ENCODE data around the gene GRAP2.
"Not testable (repeated sequence)": the region's sequence is repeated elsewhere in the genome, so short reads cannot be mapped to it uniquely, and the experiment has no call there.

The GRAP2 gene

DNA sequence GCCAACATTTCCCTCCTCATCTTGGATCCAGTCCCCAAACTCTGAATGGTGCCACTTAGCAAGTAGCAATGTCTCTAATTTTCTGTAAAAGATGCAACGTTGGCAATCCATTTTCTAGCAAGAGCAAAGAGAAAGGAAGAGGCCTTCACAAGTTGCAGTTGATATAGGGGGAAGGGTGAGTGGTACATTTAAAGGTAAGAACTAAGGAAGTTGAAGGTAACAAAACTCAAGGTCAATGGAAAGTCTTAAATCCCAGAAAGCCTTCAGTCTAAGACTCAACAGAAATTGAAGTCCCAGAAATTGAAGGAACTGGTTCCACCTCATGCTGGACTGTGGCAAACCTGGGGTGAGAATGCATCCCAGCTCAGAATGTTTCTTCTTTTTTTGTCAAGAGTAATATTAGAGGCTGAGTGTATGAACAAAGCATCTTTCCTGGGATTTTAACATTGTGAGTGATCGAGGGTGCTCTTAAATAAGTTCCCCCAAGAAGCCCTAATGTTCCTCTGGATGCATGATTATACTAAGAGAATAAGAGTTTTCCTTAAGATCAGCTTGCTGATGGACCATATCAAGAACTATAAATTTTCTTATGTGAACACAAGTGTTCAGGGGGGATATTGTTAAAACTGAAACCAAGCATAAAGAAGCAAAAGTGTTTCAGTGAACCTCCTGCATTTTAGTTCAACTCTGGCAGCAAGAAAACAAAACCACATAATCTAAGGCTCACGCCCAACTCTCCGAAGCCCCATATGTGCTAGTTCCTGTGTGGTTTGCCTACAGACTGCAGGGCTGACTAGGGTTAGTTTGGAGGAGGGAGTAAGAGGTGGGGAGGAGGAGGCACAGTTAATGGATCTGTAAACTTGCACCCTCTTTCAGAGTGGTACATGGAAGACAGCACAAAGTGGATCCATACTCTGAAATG, at the start of gene GRAP2:
Gene GRAP2 (plus strand): TSS at position 779 of the 922 bp plus-strand sequence. CDS start 46,023 bp downstream, outside the sequence.
- DNase-seq = peak; percentile 28

- no peak for DNase-seq
These were observed 49.1 kb upstream of the GRAP2 start for GRCh38 chr22:39851606-39852315.

DNA sequence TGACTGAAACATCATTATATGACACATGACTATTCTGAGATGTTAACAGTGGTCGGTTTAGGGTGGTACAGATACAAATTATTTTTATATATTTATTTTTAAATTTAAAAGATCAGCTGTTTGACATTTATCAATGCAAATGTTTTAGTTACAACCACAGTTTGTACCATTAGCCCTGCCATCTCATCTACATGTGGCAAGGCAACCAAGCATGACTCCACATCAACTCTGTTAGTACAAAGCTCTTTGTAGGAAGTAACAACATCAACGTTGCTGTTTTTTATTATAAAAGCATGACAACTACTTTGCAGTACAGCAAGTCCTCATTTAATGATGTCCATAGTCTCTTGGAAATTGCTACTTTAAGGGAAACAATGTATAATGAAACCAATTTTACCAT, 48.1 kb upstream of the GRAP2 start:
- DNase-seq = no peak

- no peak for DNase-seq
These were observed 44.3 kb upstream of the GRAP2 start for GRCh38 chr22:39856588-39856987.

GRCh38 chr22:39859903-39860588, 40.8 kb upstream of the GRAP2 start:
- DNase-seq = no peak

GRCh38 chr22:39868741-39869140, 32.1 kb upstream of the GRAP2 start:
- DNase-seq = no peak

GRCh38 chr22:39869797-39870196, 31.1 kb upstream of the GRAP2 start:
- not testable (repeated sequence) for DNase-seq

GRCh38 chr22:39871008-39871798, 29.7 kb upstream of the GRAP2 start:
- DNase-seq = no peak

- DNase-seq = no peak
These were observed 28.3 kb upstream of the GRAP2 start for GRCh38 chr22:39872548-39872947.

DNA sequence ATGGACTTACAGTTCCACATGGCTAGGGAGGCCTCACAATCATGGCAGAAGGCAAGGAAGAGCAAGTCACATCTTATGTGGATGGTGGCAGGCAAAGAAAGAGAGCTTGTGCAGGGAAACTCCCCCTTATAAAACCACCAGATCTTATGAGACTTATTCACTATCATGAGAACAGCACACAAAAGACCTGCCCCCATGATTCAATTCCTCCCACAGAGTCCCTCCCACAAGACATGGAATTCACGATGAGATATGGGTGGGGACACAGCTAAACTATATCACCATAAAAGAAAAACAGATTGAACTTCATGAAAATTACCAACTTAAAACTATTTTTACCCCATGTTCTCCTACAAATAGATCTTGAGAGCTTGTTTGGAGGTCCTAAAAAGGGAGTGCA, 26.9 kb upstream of the GRAP2 start:
- DNase-seq = no peak

GRCh38 chr22:39875176-39875885, 25.6 kb upstream of the GRAP2 start:
- DNase-seq = not testable (repeated sequence)

DNA sequence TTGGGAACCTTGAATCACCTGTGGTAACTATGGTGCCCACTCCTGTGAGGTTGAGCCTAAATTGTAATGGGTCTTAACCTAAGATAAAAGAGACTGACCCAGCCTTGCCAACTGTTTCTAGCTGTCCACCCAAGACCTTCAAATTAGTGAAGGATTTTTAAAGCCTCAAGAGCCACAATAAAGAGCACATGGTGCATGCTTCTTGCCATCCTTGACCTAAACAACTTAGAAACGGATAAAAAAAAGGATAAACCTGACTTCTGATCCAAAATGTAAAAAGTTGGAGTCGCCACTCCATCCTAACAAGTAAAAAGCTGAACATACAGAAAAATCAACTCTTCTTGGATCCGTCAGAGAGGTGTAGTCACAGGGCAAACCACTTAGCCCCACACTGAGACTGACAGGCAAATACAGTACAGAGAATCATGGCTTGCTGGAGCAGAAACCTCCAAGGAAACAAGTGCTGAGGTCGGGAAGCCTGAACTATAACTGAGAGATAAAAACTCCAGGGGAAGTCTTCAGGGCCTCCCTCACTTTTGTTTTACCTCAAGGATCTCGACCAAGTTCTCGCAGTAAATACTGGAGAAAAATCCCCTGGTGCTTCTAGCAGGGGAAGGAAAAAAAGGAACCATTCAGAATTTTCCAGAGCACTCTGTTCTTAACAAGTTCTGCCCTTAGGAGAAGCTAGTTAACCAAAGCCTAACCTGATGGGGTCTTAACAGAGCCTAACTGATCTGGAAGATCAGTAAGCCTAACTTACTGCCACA, 23.6 kb upstream of the GRAP2 start:
- DNase-seq = no peak

DNA sequence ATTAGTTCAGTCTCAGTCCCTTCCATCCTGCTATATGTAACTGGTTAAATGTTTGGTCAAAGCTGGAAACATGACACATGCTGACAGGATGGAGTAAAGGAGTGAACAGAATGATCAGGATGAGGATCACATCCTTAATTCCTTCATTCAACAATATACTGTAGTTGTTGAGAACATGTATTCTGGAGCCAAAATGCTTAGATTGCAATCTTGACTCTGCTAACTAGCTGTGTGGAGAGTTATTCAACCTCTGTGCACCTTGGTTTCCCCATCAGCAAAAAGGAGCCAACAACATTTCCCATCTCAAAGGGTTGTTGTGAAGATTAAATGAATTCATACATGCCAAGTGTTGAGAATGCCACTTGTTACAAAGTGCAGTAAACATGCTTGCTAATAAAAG, 20.2 kb upstream of the GRAP2 start:
- no peak for DNase-seq

DNA sequence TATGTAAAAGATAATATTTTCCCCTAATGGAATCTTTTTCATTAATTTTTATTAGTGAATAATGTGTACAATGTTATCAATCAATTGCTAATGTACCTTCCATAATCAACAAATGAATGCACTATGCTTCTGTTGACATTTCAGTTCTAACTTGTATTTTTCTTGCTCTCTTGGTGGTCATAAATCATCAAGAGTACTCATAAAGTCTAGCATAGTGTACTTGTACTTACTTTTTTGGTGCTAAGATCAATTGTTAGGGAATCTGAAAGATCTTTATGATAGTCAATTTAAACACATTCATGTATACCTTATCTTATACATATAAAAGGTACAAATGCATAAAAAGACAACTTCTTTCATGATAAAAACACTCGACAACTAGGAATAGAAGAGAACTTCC, 17.8 kb upstream of the GRAP2 start:
- no peak for DNase-seq

DNA sequence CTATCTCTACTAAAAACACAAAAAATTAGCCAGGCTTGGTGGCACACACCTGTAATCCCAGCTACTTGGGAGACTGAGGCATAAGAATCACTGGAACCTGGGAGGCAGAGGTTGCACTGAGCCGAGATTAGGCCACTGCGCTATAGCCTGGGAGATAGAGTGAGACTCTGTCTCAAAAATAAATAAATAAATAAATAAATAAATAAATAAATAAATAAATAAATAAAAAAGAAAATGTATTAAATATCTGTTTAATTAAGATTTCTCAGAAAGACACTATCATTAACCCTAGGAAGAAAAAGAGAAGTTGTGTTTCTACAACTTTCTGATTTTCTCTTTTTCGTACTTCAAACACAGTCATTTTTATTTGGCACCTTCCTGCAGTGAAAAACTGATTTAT, 11.0 kb upstream of the GRAP2 start:
- DNase-seq = not testable (repeated sequence)

DNA sequence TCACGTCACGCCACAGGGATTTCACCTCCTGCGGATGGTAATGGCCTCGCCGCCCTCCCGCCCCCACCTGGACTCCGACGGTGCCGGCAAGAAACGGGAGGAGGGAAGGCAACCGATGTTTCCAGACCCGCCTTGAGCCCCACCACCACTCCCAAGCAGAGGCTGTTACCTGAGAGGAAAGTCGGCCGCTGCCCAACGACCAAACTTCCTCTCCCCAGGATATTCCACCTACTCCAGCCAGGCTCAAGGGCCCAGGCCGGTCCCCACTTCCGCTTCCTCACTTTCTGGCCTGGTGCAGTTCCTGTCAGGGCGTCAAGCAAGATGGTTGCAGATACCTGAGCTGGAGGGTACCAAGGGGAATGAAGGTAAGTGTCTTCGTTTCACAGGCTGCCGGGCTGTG, 7.4 kb upstream of the GRAP2 start, which contains the start of gene ENTHD1:
Gene ENTHD1 (minus strand): TSS at position 235 of the 400 bp plus-strand sequence. CDS start 6,012 bp downstream, outside the sequence.
- no peak for DNase-seq

GRCh38 chr22:39894554-39895092, 6.3 kb upstream of the GRAP2 start:
- DNase-seq = no peak

DNA sequence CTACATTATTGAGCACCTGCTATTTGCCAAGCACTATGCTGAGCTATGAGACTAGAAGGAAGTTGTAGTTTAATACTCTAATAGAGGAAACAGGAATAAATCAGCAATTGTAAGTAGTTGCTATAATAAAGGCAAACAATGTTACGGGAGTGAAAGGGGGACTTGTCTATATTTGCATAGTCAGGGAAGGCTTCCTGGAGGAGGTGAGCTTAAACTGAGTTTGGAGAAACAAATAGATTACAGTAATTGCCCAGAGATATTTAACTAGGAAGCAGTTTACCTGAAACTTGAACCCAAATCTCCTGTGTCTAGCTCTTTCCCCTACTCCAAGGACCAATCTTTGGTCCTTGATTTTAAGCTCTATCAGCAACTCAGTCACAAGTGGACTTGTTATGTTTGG, 5.2 kb upstream of the GRAP2 start:
- no peak for DNase-seq

GRCh38 chr22:39896313-39896996, 4.4 kb upstream of the GRAP2 start:
- no peak for DNase-seq

- no peak for DNase-seq
These were observed 3.0 kb upstream of the GRAP2 start for GRCh38 chr22:39897841-39898240.
